DLD1 (cell line): ENCODE data around the gene CLEC2D.
"Not testable (repeated sequence)": the region's sequence is repeated elsewhere in the genome, so short reads cannot be mapped to it uniquely, and the experiment has no call there.

Experiments used
- in situ Hi-C: cut with HindIII; loops from 2 replicates; pipeline ENCODE4 v1.10.0; 2017; ENCODE audit warnings: low sequenced_read_pairs

Gene CLEC2D

GRCh38 chr12:9721394-9722092 lies 52.0 kb downstream of the CLEC2D start:
- in situ Hi-C loops = no loop called here

- in situ Hi-C loops = no loop called here
Measured at GRCh38 chr12:9724023-9724422, 54.5 kb downstream of the CLEC2D start.

- in situ Hi-C loops = no loop called here
Measured at GRCh38 chr12:9725213-9725870, 55.8 kb downstream of the CLEC2D start.

GRCh38 chr12:9727813-9728212 lies 58.3 kb downstream of the CLEC2D start:
- in situ Hi-C loops = no loop called here

- in situ Hi-C loops = no loop called here
Measured at GRCh38 chr12:9729082-9729481, 59.6 kb downstream of the CLEC2D start.

- in situ Hi-C loops = no loop called here
Measured at GRCh38 chr12:9730011-9730410, 60.5 kb downstream of the CLEC2D start.

GRCh38 chr12:9730591-9730990 lies 61.1 kb downstream of the CLEC2D start:
- in situ Hi-C loops = no loop called here

GRCh38 chr12:9731393-9731792 lies 61.9 kb downstream of the CLEC2D start:
- in situ Hi-C loops = no loop called here

- in situ Hi-C loops = no loop called here
Measured at GRCh38 chr12:9731797-9732196, 62.3 kb downstream of the CLEC2D start.

- in situ Hi-C loops = no loop called here
Measured at GRCh38 chr12:9732921-9733461, 63.5 kb downstream of the CLEC2D start, which contains the start of gene CLECL1. Gene CLECL1, minus strand, starts transcription at chr12:9733097.

GRCh38 chr12:9735601-9736000 lies 66.1 kb downstream of the CLEC2D start:
- in situ Hi-C loops = no loop called here

- in situ Hi-C loops = no loop called here
Measured at GRCh38 chr12:9736936-9737705, 67.6 kb downstream of the CLEC2D start.

- in situ Hi-C loops = not testable (repeated sequence)
Measured at GRCh38 chr12:9738905-9739304, 69.4 kb downstream of the CLEC2D start.

- in situ Hi-C loops = not testable (repeated sequence)
Measured at GRCh38 chr12:9739404-9740105, 70.0 kb downstream of the CLEC2D start.

GRCh38 chr12:9740106-9740750 lies 70.7 kb downstream of the CLEC2D start:
- in situ Hi-C loops = no loop called here

- in situ Hi-C loops = no loop called here
Measured at GRCh38 chr12:9741726-9742125, 72.2 kb downstream of the CLEC2D start.

- in situ Hi-C loops = no loop called here
Measured at GRCh38 chr12:9742661-9743060, 73.1 kb downstream of the CLEC2D start.

- in situ Hi-C loops = no loop called here
Measured at GRCh38 chr12:9745199-9745598, 75.7 kb downstream of the CLEC2D start.
